Anterior cingulate cortex (tissue), 58 donors: ENCODE data around the gene STX18.
"Not testable (repeated sequence)": the region's sequence is repeated elsewhere in the genome, so short reads cannot be mapped to it uniquely, and the experiment has no call there.

Experiments
- DNase-seq, 58 donors: peaks; one replicate each; lab custom pipeline; 2025; lab: John Stamatoyannopoulos, UW

The STX18 gene

DNA sequence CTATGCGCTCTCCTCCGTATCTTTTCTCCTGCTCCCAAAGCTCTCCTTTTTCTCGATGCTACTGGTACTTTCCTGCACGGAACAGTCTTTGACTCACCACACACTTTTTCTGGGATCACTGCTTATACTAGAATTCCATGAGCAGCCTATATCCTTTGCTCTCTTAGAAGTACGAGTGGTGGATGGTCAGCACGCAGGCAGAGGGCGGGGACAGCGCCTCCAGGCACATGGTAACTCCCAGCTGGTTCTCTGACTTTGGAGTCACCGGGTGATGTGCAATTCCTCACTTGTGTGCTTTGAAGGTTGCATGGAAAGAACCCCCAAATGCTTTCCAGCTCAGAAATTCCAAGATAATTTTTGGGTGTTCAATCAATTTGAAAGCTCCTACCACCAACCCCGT, 56.0 kb downstream of the STX18 start:
- DNase-seq, result no peak

DNA sequence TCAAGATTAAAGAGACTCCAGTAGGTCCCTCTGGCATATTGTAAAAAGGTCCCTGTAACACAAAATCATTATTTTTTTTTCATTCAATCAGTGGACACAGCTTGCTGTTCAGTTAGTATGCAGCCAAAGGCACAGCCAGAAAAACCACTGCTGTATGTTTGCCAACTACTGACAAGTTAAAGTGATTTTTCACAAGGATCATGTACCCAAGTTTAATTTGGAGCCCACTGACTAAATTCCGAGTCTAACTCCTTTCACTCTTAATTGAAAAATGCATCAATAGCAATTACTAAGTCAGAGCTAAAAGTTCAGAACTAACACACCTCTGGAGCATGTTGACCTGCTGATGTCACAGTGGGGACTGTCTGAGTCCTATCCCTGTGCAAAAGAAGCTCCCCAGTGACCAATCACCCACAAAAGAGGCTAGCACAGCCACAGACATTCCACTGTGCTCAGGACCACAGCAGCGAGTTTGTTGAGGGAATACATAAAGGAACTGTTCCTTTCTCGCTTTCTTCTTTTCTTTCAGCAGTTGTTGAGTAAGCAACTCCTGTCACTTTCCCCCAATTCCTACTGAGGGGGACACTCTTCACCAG, 60.4 kb downstream of the STX18 start:
- peak in 13 of 58 donors; percentile 26 to 81 (median 65) for DNase-seq

DNA sequence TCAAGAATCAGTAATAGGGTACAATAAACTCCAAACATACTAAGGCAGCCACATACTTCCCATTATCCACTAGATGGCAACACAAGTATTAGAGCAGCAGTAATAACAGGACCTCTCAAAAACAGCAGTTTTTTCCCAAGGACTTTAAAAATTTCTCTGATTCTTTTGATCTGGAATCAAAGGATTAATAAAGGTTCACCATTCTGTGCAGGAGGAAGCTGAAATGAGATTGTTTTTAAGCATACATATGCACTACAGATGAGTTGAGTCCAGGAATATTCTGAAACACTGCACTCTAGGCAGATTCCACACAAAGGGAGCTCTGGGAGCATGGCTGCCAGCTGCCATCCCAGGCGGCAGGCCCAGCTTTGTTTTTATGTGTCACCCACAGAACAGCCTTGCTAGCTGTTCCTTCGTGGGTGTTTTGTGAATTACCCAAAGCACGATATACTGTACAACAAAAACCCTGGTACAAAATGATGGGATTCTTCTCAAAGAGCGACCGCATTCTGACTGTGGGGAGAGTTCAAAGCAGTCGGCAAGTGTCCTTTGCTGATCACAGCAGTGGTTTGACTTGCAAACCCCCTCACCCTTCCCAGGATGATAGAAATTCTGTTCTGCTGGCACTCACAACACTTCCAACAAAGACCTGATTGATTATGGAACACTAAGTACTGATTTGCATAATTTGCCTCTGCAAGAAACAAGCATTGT, 61.0 kb downstream of the STX18 start:
- DNase-seq, result peak; percentile 17 to 97 (median 74)

DNA sequence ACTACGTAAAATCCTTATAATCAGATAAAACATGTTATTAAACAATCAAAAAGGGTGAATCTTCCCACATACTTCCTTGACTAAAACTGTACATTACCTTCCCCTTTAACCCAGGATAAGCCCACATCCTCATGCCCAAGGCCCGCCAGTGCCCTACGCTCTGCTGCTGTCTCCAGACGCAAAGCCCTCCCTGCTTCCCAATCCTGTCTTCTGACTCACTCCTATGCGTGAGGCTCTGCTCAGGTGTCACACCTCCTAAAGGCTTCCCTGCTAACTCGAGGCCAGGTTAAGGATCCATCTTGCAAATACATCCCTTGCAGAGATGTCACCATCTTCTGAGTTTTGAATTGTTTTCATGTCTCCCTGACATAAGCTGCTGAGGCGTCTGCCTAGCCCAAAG, 61.6 kb downstream of the STX18 start:
- no peak for DNase-seq

DNA sequence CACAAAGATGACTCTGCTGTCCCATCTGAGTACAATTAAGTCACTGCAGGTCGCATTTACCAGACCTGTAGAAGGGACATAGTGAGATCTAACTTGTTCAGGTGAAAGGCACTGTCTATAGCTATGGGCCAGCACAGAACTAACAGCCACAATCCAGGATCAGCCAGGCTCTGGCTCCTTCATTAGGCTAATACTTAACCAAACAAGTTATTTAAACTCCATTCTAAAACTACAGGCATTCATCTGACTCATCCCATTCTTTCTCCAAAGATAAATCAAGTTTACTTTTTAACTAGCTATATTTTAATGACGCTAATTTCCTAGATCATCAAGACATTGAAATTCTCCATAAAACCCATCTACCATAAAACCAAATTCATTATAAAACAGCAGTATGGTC, 62.5 kb downstream of the STX18 start:
- no peak for DNase-seq

DNA sequence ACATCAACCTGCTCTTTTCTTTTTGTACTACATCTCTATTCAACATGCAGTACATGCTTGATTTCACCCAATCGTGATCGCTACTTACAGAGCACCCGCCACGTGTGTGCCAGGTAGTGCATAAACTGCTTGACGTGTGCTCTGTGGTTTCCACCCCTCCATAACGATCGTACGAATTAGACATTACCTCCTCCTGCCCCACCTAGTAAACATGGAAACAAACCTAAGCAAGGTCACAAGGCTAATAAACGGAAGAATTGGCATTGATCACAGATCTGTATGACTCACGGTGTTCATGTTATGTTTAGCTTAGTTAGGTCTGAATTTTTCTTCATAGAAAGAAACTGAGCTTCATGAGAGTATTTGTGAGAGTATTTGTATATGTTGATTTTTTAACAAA, 64.1 kb downstream of the STX18 start:
- DNase-seq, result no peak

DNA sequence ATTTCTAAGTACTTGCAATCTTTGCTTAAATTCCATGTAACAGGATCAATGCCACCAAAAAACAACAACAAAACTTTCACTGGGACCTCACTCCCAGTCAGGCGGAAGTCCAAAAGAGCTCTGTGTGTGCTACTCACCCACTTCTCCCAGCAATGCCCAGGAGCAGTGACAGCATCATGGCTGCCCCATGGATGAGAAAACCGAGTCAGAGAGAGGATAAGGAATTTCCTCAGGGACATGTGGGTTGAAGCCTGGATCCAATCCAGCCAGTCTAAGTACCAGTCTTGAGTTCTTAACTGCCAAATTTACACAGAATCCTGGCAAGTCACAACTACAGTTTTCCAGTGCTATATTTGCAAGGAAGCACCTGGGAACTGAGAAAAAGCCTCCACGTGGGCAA, 64.5 kb downstream of the STX18 start:
- DNase-seq, result peak in 1 of 58 donors; percentile 18

DNA sequence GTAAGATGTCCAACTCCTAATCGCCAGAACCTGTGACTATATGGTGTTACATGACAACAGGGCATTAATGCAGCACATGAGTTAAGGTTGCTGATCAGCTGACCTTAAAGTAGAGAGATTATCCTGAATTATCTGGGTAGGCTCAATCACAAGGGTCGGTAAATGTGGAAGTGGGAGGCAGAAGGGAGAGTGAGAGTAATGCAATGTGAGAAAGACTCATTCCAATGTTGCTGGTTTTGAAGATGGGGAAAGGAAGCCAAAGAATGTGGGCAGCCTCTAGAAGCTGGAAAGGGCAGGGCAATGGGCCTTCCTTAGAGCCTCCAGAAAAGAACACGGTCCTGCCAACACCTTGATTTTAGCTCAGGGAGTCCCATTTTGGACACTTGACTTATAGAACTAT, 67.4 kb downstream of the STX18 start:
- no peak for DNase-seq

DNA sequence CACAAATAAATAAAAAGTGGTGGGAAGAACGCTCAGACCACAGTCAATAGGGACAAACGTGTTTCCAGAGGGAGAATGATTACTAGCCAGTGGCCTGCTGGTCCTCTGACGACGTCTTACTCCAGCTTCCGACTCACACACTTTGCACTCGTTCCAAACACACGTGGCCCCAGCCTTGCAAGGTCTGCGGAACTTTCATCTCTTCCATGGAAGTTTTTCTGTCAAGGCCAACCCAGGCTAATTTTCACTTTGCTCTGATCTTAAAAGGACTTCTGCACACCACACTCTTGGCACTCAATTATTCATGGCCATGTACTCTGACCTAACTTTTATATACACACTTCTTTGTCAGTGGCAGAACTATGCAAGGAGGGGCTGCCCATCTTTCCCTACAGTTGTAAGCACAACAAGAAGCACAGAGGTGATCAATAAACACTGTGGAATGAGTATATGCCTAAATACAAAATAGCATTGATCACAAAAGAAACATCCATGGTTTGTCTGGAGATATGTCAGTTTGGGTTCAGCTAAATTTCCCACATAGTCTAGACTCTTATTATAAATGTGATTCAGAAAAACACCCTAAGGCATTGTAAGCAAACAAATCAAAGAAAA, 69.4 kb downstream of the STX18 start:
- no peak for DNase-seq

DNA sequence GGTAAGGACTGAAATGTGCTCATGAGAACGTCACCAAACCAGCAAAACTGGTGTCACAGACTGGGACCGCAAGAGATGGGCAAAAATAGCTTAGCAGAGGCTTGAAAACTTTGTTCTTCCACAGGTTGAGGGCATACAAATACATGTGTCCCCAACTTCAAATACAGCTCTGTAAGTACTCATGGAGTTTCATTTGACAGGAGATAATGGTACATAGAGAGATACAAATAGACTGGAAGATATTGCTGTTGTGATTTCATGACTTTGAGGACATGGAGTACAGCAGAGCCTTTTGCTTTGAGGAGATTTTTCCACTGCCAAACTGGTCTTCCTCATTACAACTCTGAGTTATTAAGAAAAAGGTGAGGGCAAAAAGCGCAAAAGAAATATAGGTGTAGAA, 70.7 kb downstream of the STX18 start:
- no peak for DNase-seq

DNA sequence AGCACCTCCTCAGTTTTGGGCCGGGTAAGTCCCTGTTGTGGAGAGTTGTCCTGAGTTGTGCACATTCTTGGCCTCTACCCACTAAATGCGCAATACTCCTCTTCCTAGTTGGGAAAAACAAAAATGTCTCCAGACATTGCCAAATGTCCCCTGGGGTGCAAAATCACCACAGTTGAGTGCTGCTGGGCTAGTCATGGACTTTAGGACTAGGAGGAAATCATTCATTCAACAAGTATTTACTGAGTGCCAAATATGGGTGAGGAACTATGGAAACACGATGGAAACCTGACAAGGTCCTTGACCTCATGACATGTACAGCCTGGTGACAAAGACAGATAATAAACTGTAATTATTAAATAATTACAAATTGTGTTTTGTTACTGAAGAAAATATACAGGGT, 71.6 kb downstream of the STX18 start:
- no peak for DNase-seq

DNA sequence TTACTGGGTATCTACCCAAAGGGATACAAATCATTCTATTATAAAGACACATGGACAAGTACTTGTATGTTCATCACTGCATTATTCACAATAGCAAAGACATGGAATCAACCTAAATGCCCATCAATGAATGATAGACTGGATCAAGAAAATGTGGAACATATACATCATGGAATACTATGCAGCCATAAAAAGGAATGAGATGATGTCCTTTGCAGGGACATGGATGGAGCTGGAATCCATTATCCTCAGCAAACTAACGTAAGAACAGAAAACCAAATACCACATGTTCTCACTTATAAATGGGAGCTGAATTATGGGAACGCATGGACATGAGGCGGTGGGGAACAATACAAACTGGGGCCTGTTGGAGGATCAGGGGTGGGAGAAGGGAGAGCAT, 76.6 kb downstream of the STX18 start:
- DNase-seq, result not testable (repeated sequence)

DNA sequence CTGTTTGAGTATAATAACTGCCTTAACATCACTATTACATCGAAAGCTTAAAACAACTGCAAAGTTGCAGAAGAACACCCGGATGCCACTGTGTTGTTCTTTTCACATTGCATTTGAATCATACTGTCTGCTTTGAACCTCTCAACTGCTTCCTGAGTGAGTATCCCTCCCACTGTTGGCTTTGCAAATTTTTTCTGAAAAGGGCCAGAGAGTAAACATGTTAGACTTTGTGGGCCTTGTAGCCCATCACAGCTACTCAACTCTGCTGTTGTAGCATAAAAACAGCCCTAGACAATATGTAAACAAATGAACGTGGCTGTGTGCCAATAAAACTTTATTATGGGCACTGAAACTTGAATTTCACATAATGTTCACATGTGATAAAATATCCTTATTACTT, 78.9 kb downstream of the STX18 start:
- no peak for DNase-seq

DNA sequence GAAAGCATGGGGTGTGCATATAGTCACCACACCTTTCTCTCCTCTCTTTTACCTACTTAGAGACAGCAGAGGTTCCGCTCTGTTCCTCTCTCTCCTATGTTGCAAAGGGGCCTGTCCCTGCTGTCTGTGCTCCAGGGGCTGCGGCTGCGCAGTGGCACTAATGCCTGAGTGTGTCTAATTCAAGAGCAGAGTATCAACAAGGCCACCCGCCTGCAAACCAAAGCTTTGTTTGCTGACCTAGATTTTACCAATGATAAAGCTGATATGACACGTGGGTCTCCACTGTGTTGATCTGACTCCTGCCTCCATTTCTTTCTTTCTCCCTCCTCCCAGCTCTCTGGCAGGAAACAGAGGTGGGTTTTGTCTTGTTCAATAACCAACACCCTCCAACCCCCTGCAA, 80.0 kb downstream of the STX18 start:
- DNase-seq, result peak in 7 of 58 donors; percentile 1 to 30 (median 17)

DNA sequence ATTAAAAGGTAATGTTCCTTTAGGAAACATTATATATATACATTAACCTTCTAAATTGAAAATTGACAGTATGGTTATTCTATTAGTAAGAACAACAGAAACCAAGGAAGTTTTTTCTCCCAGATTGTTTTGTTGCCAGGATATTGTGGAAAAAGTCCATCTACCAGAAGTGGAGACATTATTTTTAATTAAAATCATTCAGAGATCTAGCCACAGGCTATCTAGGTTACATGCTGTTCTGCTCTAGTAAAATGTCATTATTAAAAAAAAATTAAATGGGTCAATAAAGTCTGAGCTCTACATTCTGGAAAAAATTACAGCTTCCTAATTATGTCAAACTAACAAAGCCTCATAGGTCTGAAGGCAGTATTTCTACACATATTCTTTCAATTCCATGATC, 80.7 kb downstream of the STX18 start:
- no peak for DNase-seq

DNA sequence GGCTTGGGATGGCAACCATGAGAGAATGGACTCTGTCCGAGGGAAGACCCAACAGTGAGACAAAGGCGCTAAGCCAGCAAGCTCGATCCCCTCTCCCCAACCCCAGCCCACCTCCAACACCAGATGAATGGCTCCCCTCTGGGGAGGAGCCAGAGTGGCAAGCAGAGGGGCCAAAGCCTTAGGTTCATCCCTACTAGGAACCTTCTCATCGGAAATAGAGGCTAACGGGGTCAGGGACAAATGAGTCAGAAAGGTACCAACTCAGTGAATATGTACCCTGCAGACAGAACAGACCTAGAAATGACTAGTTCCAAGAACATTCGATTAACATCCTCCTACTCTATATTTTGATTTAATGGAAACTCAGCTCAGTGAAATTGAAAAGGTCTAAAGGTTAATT, 81.1 kb downstream of the STX18 start:
- no peak for DNase-seq

DNA sequence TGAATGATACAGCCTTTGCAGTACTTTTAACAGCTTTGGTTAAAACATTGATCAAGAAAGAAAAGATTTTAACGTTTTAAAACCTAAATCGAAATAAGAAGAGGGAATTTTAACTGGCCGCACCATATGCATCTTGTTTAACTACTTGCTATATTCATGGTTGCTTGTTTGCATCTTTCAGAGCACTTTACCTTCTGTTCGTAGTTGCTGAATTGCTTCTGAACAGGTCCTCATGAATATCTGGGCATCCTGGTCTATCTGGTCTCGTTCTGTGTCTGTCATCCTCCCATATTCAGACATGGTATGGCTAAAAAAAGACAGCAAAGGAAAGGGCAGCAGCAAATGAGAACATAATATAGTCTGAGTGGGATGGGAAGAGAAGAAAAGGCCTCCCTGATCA, 82.7 kb downstream of the STX18 start:
- no peak for DNase-seq

DNA sequence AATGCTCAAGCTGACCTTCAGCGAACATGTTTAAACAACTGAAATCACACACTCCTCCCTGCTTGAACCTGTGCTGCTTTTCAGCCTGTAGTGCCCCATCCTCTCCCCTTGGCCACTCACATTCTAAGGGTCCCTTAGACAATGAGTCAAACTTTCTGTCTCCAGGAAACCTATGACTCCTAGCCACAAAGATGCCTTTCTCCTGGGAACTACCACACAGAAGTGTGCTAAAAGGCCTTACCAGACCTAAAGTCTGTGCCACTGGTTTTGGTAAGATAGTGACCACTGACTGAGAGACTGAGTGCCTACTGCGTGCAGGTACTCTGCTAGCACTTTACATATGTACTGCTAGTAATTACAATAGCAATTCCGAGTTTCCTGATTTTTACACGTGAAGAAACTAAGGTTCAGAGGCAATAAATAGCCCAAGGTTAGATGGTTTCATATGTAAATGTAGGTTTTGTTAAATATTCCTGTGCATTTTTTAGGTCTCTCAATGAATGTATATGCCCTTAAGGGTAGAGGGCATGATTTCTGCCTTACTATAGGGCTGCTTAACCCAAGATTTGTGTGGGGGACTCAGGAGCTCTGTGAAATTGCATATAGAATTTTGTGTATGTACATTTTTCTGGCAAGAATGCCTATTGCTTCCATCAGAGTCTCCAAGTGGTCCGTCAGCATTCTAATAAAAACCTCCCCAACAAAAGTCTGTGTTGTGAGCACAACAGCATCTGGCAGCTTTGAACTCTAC, 83.9 kb downstream of the STX18 start:
- no peak for DNase-seq

DNA sequence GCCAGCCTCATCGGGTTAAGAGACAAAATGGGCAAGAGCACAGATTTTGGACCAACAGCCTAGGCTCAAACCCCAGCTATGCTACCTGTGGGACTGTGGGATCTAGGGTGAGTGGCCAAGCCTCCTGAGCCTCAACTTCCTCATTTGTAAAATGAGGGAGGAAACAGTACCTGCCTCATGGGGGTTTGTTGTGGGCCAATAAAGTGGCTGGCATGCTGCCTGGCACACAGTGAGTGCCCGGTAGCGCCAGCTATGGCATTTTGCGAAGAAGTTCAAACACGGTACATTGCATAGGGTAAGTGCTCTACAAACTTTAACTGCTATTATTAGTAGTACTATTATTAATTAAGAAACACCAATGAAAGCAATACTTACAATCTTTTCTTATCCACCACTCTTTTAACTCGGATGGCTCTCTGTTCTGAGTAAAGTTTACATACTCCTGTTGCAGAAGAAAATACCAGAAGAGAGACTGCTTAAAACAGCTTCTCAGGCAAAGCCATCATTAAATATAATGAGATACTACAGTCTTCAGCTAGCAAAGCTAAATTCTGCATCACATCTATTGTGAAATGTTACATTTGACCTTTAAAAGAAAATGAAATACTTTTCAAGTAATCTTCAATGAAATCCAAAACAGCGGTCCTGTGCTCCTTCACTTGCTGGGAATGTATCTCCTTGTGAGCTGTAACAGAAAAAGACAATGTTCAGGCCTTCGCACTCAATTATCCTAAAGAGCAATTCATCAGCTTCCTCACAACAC, 84.9 kb downstream of the STX18 start:
- no peak for DNase-seq

DNA sequence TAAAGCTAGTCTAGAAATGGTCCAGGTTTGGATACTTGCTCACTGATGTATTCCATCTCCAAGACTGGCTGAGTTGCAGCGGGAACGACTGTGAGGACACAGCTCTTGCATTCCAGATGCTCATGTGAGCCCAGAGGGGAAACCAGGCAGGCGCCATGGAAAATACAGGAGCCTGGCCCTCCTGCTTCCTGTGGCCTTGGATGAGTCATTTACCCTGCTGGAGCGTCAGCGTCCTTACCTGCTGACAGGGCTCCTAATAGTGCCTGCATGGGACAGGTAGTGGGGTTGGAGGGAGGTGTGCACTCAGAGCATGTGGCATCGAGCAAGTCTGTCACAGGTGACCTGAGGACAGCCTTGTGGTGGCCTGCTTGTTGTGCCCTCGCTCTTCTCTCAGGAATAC, 85.5 kb downstream of the STX18 start:
- DNase-seq, result no peak
